MM.1S (cell line): ENCODE data around the gene RAB11FIP4.
A peak's percentile ranks its signal among the peaks of the same experiment; 100 is the strongest.

ENCODE experiments used
- DNase-seq: peaks from one replicate; pipeline ENCODE4 v3.0.0-alpha.2; 2015
- H2AFZ ChIP-seq: fragments of 300-600 bp; sonication (generic); 2 replicates; pipeline ENCODE4 v1.6.0; 2016; ENCODE audit warnings: antibody characterized with exemption, low read length
- H3F3A ChIP-seq: fragments of 300-600 bp; sonication (generic); 2 replicates; pipeline ENCODE4 v1.6.1; 2016; ENCODE audit warnings: mild to moderate bottlenecking, antibody characterized with exemption, low read length, moderate library complexity, mixed read lengths; ENCODE audit not compliant: insufficient read depth
- H3K27ac ChIP-seq: fragments of 300-600 bp; sonication (generic); 2 replicates; pipeline ENCODE4 v1.5.1; 2016; ENCODE audit warnings: mild to moderate bottlenecking, low read length
- H3K27me3 ChIP-seq: fragments of 300-600 bp; sonication (generic); replicated peaks from 2 replicates; pipeline ENCODE4 v1.6.0; 2016; ENCODE audit warnings: low read length; ENCODE audit not compliant: insufficient read depth
- H3K36me3 ChIP-seq: fragments of 300-600 bp; sonication (generic); replicated peaks from 2 replicates; pipeline ENCODE4 v1.6.1; 2016; ENCODE audit warnings: mild to moderate bottlenecking, low read length, mixed read lengths; ENCODE audit not compliant: insufficient read depth
- H3K4me1 ChIP-seq: fragments of 300-600 bp; sonication (generic); 2 replicates; pipeline ENCODE4 v1.6.1; 2016; ENCODE audit warnings: low read length, mixed read lengths
- H3K4me2 ChIP-seq: fragments of 300-600 bp; sonication (generic); 2 replicates; pipeline ENCODE4 v1.6.0; 2016; ENCODE audit warnings: low read depth, low read length
- H3K4me3 ChIP-seq: fragments of 300-600 bp; sonication (generic); 2 replicates; pipeline ENCODE4 v1.5.1; 2016; ENCODE audit warnings: low read length, mixed read lengths
- H3K79me2 ChIP-seq: fragments of 300-600 bp; sonication (generic); 2 replicates; pipeline ENCODE4 v1.6.1; 2016; ENCODE audit warnings: mixed run types, low read length, mixed read lengths
- H3K9ac ChIP-seq: fragments of 300-600 bp; sonication (generic); 2 replicates; pipeline ENCODE4 v1.6.1; 2016; ENCODE audit warnings: low read length, mixed read lengths
- H3K9me2 ChIP-seq: fragments of 300-600 bp; sonication (generic); replicated peaks from 2 replicates; pipeline ENCODE4 v1.6.1; 2016; ENCODE audit warnings: mild to moderate bottlenecking, low read length, mixed read lengths; ENCODE audit not compliant: insufficient read depth
- H3K9me3 ChIP-seq: fragments of 300-600 bp; sonication (generic); replicated peaks from 2 replicates; pipeline ENCODE4 v1.6.1; 2016; ENCODE audit warnings: mild to moderate bottlenecking, low read length, mixed read lengths; ENCODE audit not compliant: insufficient read depth
- H4K20me1 ChIP-seq: fragments of 300-600 bp; sonication (generic); 2 replicates; pipeline ENCODE4 v1.6.1; 2016; ENCODE audit warnings: mild to moderate bottlenecking, low read length, moderate library complexity, mixed read lengths; ENCODE audit not compliant: insufficient read depth
- CTCF ChIP-seq: fragments of 300-600 bp; sonication (generic); IDR thresholded peaks from 2 replicates; pipeline ENCODE4 v1.5.1; 2016; ENCODE audit warnings: antibody characterized with exemption, low read length, mixed read lengths
- EZH2 ChIP-seq: fragments of 300-600 bp; sonication (generic); optimal IDR thresholded peaks from 2 replicates; pipeline ENCODE3; 2017; ENCODE audit warnings: low read depth, mild to moderate bottlenecking, antibody characterized with exemption, low read length, mixed read lengths
- EZH2phosphoT487 ChIP-seq: fragments of 300-600 bp; sonication (generic); IDR thresholded peaks from 2 replicates; pipeline ENCODE4 v1.6.1; 2018; ENCODE audit warnings: antibody characterized with exemption, low read length

The RAB11FIP4 gene

GRCh38 chr17:31524926-31525800 lies 133.7 kb downstream of the RAB11FIP4 start:
- no peak overlapping the region for H3K4me3 ChIP-seq
- TF ChIP-seq EZH2, result no peak
- peak; percentile 96 for TF ChIP-seq CTCF
- no peaks in the 10 kb centered on the region for H3K36me3 ChIP-seq
- H3F3A ChIP-seq, result no peaks in the 10 kb centered on the region
- no peak overlapping the region for H2AFZ ChIP-seq
- no peaks in the 10 kb centered on the region for H3K4me1 ChIP-seq
- no peaks in the 10 kb centered on the region for H3K79me2 ChIP-seq
- H3K4me2 ChIP-seq, result no peak overlapping the region
- H4K20me1 ChIP-seq, result no peaks in the 10 kb centered on the region
- H3K27me3 ChIP-seq, result no peaks in the 10 kb centered on the region
- peak; percentile 65 for DNase-seq
- H3K27ac ChIP-seq, result no peak overlapping the region
- no peaks in the 10 kb centered on the region for H3K9me3 ChIP-seq
- H3K9ac ChIP-seq, result no peak overlapping the region
- H3K9me2 ChIP-seq, result no peaks in the 10 kb centered on the region

GRCh38 chr17:31525801-31526549 lies 134.5 kb downstream of the RAB11FIP4 start:
- no peak overlapping the region for H3K9ac ChIP-seq
- H3K4me3 ChIP-seq, result no peak overlapping the region
- no peaks in the 10 kb centered on the region for H3K9me2 ChIP-seq
- H3K36me3 ChIP-seq, result no peaks in the 10 kb centered on the region
- H2AFZ ChIP-seq, result no peak overlapping the region
- no peaks in the 10 kb centered on the region for H3K79me2 ChIP-seq
- TF ChIP-seq EZH2, result no peak
- no peak for TF ChIP-seq CTCF
- no peak overlapping the region for H3K27ac ChIP-seq
- H3K9me3 ChIP-seq, result no peaks in the 10 kb centered on the region
- H4K20me1 ChIP-seq, result no peaks in the 10 kb centered on the region
- no peaks in the 10 kb centered on the region for H3K27me3 ChIP-seq
- no peaks in the 10 kb centered on the region for H3K4me1 ChIP-seq
- no peak for DNase-seq
- H3K4me2 ChIP-seq, result no peak overlapping the region
- H3F3A ChIP-seq, result no peaks in the 10 kb centered on the region

- Histone ChIP-seq H4K20me1 (no peaks in the 10 kb centered on the region), H3K27me3 (no peaks in the 10 kb centered on the region), H3F3A (no peaks in the 10 kb centered on the region), H3K27ac (no peak overlapping the region), H3K4me3 (no peak overlapping the region), H3K4me1 (no peaks in the 10 kb centered on the region), H3K4me2 (no peak overlapping the region), H3K79me2 (no peaks in the 10 kb centered on the region), H3K9me2 (no peaks in the 10 kb centered on the region), H3K9me3 (no peaks in the 10 kb centered on the region), H3K36me3 (no peaks in the 10 kb centered on the region), H3K9ac (no peak overlapping the region), H2AFZ (no peak overlapping the region)
- TF ChIP-seq EZH2, result no peak
- TF ChIP-seq CTCF, result no peak
- no peak for TF ChIP-seq EZH2phosphoT487
- DNase-seq, result no peak
Observed at GRCh38 chr17:31527606-31528005, 136.1 kb downstream of the RAB11FIP4 start.
